ENCODE data around the gene ZP2. TPM values are rescaled to one million over a fixed set of nuclear protein-coding genes. Genes with fewer than 3 reads are reported as not detected.

Gene ZP2
- total RNA-seq, 1 experiment from 2014 or later, result not detected

DNA sequence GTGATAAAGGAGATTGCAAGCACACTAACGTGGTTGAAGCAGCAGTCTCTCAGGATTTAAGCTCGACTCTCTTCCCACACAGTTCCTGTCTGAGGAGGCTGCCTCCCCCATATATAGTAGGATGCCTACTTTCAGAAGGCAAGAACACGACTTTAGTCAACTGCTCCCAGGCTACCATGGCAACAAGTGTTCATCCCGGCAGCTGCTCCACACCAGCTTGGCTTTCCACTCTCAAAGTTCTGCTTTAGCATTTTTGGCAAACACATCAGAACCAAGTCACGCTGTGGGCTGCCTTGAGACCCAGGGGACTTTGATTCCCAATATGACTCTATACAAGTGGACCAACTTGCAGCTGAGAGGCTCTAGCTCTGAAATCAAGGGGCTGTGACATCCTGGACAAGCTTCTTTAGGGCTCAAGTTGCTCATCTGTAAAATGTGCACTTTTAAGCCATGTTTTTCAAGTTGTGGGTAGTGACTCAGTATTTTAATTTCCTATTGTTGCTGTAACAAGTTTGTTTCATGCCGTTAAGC, 16.5 kb downstream of the ZP2 start:
- Histone ChIP-seq H2AFZ (ENCODE audit: low read length) (no peak overlapping the region), H2BK12ac (ENCODE audit: insufficient read length, low read depth, low read length) (no peak overlapping the region), H3K9me3 (ENCODE audit: control insufficient read depth, low read depth, low read length) (no peaks in the 10 kb centered on the region), H2AK5ac (ENCODE audit: insufficient read length, low read length) (no peak overlapping the region), H3K56ac (ENCODE audit: insufficient read length, low read depth, low read length) (no peak overlapping the region), H3K23me2 (ENCODE audit: insufficient read length, low read depth, low read length, poor library complexity, severe bottlenecking) (no peaks in the 10 kb centered on the region), H4K91ac (ENCODE audit: insufficient read length, low read depth, low read length) (no peak overlapping the region), H3K27me3 (ENCODE audit: insufficient read depth, low read length) (no peaks in the 10 kb centered on the region), H3T11ph (ENCODE audit: low read length) (no peak overlapping the region), H3K9ac (ENCODE audit: extremely low read depth, insufficient read length, low read length) (no peak overlapping the region), H3K23ac (ENCODE audit: insufficient read length, low read depth, low read length) (no peak overlapping the region), H4K5ac (ENCODE audit: insufficient read length, low read depth, low read length) (no peak overlapping the region), H3K79me1 (ENCODE audit: insufficient read depth, low read depth, low read length, poor library complexity, severe bottlenecking) (no peaks in the 10 kb centered on the region), H3K14ac (ENCODE audit: insufficient read depth, low read length) (no peak overlapping the region; the same call in 1 of the 2 replicates), H4K20me1 (ENCODE audit: control insufficient read depth, insufficient read depth, insufficient read length) (no peaks in the 10 kb centered on the region), H3K27ac (ENCODE audit: insufficient read length, low read depth, low read length) (no peak overlapping the region), H3K18ac (ENCODE audit: insufficient read length, low read depth, low read length) (no peak overlapping the region), H3K79me2 (ENCODE audit: insufficient read depth, low read length) (no peaks in the 10 kb centered on the region), H4K8ac (replicated peaks; ENCODE audit: insufficient read length, low read depth, low read length) (no peak overlapping the region), H2BK15ac (ENCODE audit: low read depth, low read length) (no peak overlapping the region), H2BK20ac (ENCODE audit: low read depth, low read length, poor library complexity, severe bottlenecking) (no peak overlapping the region), H3K4me1 (ENCODE audit: insufficient read depth, low read length) (no peaks in the 10 kb centered on the region), H3K4me2 (ENCODE audit: insufficient read depth, insufficient read length, low read length) (no peak overlapping the region), H2BK5ac (ENCODE audit: insufficient read length, low read length) (no peak overlapping the region), H2BK120ac (ENCODE audit: low read depth, low read length, poor library complexity, severe bottlenecking) (no peak overlapping the region), H3K4ac (ENCODE audit: low read depth, low read length) (no peak overlapping the region)
- 0 out of 5 replicates have a peak, but pooled peaks cover 0 to 3% of the 10 kb centered on the region in 2 experiments for H3K9me3 Mint-ChIP-seq
- H3K27me3 Mint-ChIP-seq (ENCODE audit: low read depth), result peaks cover 4% of the 10 kb centered on the region
- TF ChIP-seq, protein P1, sequence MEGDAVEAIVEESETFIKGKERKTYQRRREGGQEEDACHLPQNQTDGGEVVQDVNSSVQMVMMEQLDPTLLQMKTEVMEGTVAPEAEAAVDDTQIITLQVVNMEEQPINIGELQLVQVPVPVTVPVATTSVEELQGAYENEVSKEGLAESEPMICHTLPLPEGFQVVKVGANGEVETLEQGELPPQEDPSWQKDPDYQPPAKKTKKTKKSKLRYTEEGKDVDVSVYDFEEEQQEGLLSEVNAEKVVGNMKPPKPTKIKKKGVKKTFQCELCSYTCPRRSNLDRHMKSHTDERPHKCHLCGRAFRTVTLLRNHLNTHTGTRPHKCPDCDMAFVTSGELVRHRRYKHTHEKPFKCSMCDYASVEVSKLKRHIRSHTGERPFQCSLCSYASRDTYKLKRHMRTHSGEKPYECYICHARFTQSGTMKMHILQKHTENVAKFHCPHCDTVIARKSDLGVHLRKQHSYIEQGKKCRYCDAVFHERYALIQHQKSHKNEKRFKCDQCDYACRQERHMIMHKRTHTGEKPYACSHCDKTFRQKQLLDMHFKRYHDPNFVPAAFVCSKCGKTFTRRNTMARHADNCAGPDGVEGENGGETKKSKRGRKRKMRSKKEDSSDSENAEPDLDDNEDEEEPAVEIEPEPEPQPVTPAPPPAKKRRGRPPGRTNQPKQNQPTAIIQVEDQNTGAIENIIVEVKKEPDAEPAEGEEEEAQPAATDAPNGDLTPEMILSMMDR (conservative IDR thresholded peaks at IDR 0.05), result no peak
- no peak for DNase-seq
- H3K4me3 Mint-ChIP-seq, result no peak overlapping the region
- peaks cover 0 to 3% of the 10 kb centered on the region in 2 experiments; a peak in 1 of 4 replicates for H3K4me1 Mint-ChIP-seq
- no peak overlapping the region for H3K27ac Mint-ChIP-seq
- H3K36me3 Mint-ChIP-seq (ENCODE audit: insufficient read depth in 1 of 3, low read depth in 3 of 3), result no peaks in the 10 kb centered on the region
- no CpG with 5 or more reads among the region's 6 CpGs for WGBS (ENCODE audit: extremely low coverage, insufficient read length, low lambda C conversion rate)
